Measurements from ENCODE around the gene SEMA3C.

Gene SEMA3C

DNA sequence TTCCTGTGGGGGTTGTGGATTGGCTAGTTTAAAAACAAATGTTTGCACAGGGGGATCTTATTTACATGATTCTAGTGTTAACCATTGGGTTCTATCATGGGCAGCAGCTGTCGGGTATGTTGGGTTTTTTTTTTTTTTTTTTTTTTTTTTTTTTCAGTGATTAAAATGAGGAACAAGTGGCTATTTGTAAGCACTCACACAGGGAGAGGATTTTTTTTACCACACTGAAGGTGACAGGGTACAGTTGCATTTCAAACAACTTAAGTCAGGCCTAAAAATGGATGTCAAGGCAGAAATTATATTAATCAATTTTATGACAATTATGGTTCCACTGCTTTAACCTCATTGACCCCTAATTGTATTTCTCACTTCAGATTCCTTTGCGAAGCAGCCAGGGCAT, 187.6 kb downstream of the SEMA3C start:
- no peak for DNase-seq

- DNase-seq: peak; percentile 80
These were observed 189.1 kb downstream of the SEMA3C start for GRCh38 chr7:80729591-80730320.

DNA sequence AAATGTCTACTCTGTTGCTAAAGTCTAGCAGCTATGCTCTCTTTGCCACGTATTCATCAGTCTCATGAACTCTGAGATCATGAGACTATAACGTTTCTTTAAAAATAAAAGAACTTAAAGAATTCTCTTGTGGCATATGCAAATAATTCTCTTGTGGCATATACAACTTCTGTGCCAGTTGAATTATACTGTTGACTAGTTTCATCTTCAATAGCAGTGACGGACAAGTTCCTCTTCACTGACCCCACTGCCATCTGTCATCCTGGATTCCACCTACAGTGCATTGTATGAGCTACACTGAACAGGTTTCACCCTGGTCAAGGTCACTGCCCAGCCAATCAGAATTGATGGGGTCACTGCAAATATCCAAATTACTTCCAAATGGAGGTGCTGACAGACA, 192.2 kb downstream of the SEMA3C start:
- DNase-seq: no peak

DNA sequence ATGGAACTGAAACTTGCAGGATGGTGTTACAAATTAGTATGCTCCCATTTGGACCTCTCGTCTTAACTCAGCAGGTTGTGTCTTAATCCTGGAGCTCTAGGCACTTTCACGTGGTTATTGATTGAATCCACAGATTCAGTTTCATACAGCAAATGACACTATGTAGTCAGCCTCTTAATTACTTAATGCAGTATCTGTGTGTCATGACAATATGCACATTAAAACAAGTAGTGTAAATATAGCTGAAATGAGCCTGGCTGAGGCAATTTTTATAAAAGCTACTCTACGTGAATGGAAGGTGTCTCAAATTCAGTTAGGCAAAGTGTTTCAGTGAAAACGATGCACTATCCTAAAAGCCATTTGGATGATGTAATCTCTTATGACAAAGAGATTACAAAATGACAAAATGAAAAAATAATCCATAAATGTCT, 193.7 kb downstream of the SEMA3C start:
- no peak for DNase-seq

DNA sequence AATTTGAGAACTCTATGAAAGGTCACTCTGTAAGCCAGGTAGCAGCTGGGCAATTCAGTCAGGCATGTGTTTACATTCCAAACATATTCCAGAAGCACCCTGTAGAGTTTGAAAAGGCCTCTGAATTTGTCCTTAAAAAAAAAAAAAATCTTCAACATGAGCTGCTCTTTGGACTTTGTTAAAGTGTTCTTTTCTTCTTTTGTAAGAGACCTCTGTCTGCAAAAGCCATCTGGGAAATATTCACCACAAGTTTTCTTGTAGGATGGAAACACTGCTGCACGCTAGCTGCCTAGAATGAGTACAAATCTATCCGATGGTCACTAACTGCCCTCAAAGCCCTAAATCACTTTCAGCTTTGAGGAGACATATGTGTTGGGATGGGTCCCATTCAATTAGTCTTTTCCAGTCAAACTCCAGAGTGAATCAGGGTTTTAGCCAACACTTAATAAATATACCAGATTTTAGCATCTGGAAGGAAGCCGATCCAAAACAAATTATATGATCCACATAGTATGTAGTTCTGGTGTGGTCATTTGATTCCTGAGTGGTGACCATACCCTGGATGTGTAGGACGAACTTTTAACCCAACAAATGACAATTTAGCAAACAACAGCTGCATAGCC, 194.5 kb downstream of the SEMA3C start:
- peak; percentile 75 for DNase-seq

- peak; percentile 100 for DNase-seq
These were observed 196.1 kb downstream of the SEMA3C start for GRCh38 chr7:80722616-80723195.

- peak; percentile 82 for DNase-seq
These were observed 196.8 kb downstream of the SEMA3C start for GRCh38 chr7:80721883-80722615.

- DNase-seq: peak; percentile 23
These were observed 198.7 kb downstream of the SEMA3C start for GRCh38 chr7:80720146-80720545.

DNA sequence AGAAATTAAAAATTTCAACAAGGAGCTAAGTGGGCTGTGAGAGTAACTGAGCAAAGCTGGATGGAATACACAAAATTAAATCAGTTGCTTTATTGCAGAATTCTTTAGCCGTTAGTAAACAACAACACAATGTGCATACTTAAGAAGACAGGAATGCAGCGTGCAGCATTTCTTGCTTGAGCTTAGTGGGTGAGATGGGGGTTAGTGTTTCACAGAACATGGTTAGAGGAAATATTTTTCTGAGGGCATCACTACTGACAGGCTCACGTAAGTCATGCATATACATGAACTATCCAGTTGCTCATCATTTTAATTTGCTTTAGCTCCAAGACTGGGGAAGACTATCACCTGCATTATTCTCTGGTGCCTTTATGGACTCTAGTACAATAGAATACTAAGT, 199.6 kb downstream of the SEMA3C start:
- peak; percentile 83 for DNase-seq

DNA sequence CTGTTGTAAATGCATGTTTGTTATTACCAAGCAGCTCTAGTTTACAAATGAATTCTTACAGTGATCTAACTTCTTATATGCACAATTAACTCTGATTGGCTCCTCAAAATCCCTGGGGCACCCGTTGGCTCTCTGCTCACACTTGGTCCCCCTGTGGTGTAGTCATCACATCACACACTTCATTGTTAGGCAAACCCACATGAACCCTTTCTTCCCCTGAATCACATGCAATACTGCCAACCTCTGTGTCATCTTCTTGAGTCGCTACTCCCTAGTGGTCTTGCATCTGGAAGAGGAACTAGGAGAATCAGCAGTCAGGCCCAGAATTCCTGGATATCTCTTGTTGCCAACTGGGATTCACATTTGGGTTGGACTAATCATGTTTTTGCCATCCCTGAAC, 207.3 kb downstream of the SEMA3C start:
- DNase-seq: peak; percentile 50

- no peak for DNase-seq
These were observed 210.7 kb downstream of the SEMA3C start for GRCh38 chr7:80708123-80708522.

GRCh38 chr7:80707318-80707717, 211.5 kb downstream of the SEMA3C start:
- peak; percentile 34 for DNase-seq

GRCh38 chr7:80705130-80705781, 213.6 kb downstream of the SEMA3C start:
- no peak for DNase-seq

- DNase-seq: peak; percentile 23
These were observed 215.6 kb downstream of the SEMA3C start for GRCh38 chr7:80703272-80703671.

GRCh38 chr7:80699721-80700256, 219.1 kb downstream of the SEMA3C start:
- no peak for DNase-seq

DNA sequence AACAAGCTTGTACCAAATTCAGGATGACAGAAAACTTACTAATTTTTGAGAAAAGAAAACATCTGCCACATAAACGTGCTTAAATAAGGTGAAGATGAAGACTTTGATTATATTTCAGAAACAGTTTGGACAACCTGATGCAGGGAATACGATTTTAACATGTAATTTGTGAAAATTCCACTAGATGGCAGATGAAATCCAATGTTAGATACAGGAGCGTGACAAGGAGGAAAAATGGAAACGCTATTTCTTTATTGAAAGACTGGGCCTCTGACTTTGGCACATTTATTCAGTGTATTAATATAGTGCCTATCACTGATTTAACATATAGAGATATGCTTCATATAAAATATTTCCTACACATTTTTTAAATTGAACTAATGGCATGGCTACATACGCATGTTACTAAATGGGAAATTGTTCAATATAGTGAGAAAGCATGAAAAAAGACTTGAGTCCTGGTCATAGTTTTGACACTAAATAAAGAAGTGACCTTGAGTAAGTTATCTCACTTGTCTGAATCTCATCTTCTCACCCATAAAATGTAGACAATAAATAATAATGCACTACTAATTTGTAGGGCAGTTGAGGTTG, 219.7 kb downstream of the SEMA3C start:
- peak; percentile 62 for DNase-seq

Measured in EL (cell line).